ENCODE data around the gene MTCH2.
"Not testable (repeated sequence)": the region's sequence is repeated elsewhere in the genome, so short reads cannot be mapped to it uniquely, and the experiment has no call there.

The MTCH2 gene

DNA sequence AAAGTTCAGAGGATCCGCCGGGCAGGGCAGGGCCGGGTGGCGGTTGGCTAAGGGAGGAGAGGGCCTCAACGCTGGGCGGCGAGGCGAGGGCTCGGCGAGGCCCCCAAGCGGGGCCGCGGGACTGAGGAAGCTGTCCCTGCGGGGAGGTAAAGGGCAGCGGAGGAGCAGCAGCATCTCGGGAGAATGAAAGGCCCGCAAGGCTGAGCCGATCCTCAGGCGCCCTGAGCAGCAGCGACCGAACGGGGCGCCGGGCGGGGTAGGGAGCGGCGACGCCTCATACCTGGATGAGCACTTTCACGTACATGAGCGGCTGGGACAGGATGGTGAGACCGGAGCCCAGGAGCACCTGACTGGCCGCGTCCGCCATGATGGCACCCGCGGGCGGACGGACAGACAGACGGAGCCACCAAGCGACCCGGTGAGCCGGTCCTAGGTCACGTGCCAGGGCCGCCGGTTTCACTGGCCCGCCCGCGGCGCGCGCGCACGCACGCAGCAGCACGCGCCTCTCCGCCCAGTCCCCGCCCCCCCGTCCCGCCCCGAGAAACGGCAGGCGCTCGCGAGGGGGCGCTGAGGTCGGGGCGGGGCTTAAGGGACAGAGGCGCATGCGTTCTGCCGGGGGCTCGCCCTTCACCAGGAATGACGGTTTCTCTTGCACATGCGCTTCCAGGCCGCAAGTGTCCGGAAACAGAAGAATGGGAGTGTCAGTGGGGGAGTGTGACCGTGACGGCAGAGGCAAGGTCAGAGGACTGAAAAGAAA lies at the start of gene MTCH2:
TSS of gene MTCH2 (minus strand) at position 461 of the 757 bp plus-strand sequence. CDS start at position 367, 94 bp downstream.
- peak; percentile 93 to 94 for DNase-seq (ENCODE audit: low read depth in 2 of 2)

GRCh38 chr11:47691979-47692378 lies 49.6 kb upstream of the MTCH2 start:
- DNase-seq (ENCODE audit: low read depth in 2 of 2): no peak

DNA sequence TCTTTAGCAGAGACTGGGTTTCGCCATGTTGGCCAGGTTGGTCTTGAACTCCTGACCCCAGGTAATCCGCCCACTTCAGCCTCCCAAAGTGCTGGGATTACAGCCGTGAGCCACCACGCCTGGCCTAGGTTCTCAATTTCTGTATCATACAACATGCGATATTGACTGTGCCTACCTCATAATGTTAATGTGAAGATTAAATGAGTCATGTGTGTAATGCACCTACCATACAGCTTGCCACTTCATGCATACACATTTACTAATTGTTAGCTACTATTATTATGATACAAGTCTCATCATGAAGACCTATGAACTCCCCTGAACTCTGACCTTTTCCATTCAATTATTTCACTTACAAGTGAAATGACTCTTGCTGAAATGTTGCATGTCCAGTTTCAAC lies 47.1 kb upstream of the MTCH2 start:
- no peak for DNase-seq (ENCODE audit: low read depth in 2 of 2)

DNA sequence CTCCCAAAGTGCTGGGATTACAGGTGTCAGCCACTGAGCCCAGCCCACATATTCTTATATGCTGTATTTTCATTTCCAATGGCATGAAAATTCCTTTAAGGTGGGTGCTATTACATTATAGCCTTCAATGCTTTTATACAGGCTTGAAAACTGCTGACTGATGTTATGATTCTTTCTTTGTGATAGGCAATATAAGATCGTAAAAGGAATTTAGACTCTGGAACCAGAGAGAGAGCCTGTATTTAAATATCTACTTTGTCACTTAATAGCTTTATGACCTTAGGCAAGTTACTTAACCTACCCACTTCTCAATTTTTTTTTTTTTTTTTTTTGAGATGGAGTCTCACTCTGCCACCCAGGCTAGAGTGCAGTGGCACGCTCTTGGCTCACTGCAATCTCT lies 46.6 kb upstream of the MTCH2 start:
- no peak for DNase-seq (ENCODE audit: low read depth in 2 of 2)

- DNase-seq (ENCODE audit: low read depth in 2 of 2): no peak
Observed at GRCh38 chr11:47688111-47688510, 45.8 kb upstream of the MTCH2 start.

DNA sequence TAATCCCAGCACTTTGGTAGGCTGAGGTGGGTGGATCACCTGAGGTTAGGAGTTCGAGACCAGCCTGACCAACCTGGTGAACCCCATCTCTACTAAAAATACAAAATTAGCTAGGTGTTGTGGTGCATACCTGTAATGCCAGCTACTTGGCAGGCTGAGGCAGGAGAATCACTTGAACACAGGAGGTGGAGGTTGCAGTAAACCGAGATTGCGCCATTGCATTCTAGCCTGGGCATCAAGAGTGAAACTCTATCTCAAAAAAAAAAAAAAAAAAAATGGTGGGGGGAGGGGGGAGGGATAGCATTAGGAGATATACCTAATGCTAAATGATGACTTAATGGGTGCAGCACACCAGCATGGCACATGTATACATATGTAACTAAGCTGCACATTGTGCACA lies 44.3 kb upstream of the MTCH2 start:
- not testable (repeated sequence) for DNase-seq (ENCODE audit: low read depth in 2 of 2)

DNA sequence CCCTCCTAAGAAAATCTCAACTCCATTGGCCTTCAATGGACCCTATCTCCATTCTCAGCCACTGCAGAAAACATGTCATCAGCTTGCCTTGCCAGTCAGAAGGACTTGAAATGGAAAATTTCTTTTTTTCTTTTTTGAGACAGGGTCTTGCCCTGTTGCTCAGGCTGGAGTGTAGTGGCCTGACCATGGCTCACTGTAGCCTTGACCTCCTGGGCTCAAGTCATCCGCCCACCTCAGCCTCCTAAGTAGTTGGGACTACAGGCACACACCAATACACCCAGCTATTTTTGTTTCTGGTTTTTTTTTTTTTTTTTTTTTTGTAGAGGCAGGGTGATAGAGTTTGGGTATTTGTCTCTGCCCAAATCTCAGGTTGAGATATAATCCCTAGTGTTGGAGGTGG lies 43.8 kb upstream of the MTCH2 start:
- no peak for DNase-seq (ENCODE audit: low read depth in 2 of 2)

- DNase-seq (ENCODE audit: low read depth in 2 of 2): no peak
Observed at GRCh38 chr11:47675851-47676250, 33.5 kb upstream of the MTCH2 start.

DNA sequence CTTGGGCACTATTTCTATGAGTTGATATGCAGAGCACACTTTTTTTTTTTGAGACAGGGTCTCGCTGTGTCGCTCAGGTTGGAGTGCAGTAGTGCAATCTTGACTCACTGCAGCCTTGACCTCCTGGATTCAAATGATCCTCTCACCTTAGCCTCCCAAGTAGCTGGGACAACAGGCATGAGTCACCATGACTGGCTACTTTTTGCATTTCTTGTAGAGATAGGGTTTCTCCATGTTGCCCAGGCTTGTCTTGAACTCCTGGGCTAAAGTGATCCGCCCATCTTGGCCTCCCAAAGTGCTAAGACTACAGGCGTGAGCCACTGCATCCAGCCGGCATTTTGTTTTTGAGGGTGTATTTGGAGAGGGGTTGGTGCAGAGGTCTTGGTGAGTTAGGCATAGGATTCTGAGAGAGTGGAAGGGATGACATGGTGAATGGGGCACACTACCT lies 29.9 kb upstream of the MTCH2 start:
- no peak for DNase-seq (ENCODE audit: low read depth in 2 of 2)

- no peak for DNase-seq (ENCODE audit: low read depth in 2 of 2)
Observed at GRCh38 chr11:47669856-47670255, 27.5 kb upstream of the MTCH2 start.

GRCh38 chr11:47668665-47669064 lies 26.3 kb upstream of the MTCH2 start:
- no peak for DNase-seq (ENCODE audit: low read depth in 2 of 2)

GRCh38 chr11:47667555-47667954 lies 25.2 kb upstream of the MTCH2 start:
- no peak for DNase-seq (ENCODE audit: low read depth in 2 of 2)

DNA sequence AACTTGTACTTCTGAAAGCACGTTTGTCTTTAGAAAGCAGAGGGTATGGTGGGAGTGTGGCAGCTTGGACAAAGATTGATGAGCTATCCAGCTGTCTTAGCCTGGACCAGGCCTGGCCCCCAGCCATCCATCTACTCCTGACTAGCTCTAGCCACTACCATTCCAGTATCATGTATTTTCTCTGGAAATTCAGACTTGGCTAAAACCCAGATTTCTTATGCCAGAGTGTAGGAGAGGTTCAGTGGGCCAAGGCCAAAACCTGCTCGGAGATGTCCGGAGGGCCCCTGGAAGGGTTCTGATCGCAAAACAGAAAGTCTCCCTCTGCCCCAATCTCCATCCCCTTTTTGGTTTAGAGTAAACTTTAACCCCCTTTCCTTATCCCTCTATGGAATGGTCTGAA lies 24.8 kb upstream of the MTCH2 start:
- DNase-seq (ENCODE audit: low read depth in 2 of 2): no peak

DNA sequence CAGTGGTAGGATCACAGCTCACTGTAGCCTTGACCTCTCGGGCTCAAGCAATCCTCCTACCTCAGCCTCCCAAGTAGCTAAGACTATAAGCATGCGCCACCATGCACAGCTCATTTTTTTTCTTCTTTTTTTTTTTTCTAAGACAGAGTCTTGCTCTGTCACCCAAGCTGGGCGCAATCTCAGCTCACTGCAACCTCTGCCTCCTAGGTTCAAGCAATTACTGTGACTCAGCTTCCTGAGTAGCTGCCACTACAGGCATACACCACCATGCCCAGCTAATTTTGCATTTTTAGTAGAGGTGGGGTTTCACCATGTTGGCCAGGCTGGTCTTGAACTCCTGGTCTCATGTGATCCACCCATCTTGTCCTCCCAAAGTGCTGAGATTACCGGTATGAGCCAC lies 22.6 kb upstream of the MTCH2 start:
- peak in 1 of 2 donors; percentile 10 for DNase-seq (ENCODE audit: low read depth in 2 of 2)

GRCh38 chr11:47661245-47661644 lies 18.9 kb upstream of the MTCH2 start:
- DNase-seq (ENCODE audit: low read depth in 2 of 2): no peak

DNA sequence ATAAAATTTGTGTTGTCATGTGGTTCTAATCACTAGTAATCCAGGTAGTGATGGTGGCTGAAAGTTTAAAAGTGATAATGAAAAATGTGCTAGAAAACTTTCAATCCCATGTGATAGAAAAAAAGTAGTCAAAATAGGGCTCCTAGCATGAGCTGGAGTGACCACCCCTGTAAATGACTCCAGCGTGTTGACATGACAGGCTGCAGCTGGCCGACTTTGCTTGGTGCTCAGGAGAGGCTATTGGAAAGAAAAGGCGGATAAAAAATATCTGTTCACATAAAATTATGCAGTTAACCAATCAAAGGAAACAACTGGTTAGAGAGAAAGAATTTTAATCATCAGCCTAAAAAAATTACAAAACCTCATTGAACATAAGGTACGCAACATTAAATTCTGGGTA lies 16.9 kb upstream of the MTCH2 start:
- no peak for DNase-seq (ENCODE audit: low read depth in 2 of 2)

DNA sequence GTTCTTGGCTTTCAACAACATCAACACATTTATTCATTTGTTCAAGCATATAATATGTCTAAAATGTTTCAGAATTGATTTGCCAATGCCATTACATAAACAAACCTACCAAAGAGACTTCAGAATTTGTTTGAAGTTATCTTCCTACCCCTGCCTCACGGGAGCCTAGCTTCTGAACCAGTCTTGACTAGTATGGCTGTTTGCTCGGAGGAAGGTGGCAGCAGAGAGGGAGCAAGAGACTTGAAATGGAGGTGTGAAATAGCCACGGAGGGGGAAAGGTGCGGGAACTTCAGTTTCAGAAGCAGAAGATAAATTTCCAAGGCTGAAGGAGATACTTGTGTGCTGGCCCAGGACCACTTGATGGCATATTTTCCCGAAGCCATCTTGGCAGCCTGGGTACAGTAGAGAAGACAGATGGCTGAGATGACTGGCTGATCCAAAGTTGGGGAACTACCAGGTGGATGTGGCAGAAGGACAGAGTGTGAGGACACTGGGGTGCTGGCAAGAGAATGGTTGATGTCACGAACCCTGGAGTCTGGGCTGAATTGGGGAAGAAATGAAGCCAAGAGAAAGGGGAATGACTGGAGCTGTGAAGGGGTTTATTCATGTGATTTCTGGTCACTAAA lies 14.0 kb upstream of the MTCH2 start:
- no peak for DNase-seq (ENCODE audit: low read depth in 2 of 2)

- no peak for DNase-seq (ENCODE audit: low read depth in 2 of 2)
Observed at GRCh38 chr11:47651818-47652469, 9.6 kb upstream of the MTCH2 start.

- DNase-seq (ENCODE audit: low read depth in 2 of 2): no peak
Observed at GRCh38 chr11:47649276-47649675, 6.9 kb upstream of the MTCH2 start.

DNA sequence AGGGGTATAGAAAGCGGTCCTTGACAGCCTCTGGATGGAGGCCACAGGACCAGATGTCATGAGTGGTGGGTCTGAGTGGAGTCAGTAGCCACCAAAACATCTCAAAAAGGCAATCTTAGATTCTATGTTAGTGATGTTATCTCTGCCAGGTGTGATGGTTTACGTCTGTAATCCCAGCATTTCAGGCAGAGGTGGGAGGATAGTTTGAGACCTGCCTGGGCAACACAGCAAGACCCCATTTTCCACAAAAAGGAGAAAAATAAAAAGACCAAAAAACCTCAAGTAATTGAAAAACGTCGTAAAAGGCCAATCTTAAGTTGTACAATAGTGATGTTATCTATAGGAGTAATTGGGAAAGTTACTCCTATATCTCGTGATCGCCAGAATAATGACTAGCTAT lies 3.7 kb upstream of the MTCH2 start:
- DNase-seq (ENCODE audit: low read depth in 2 of 2): no peak

DNA sequence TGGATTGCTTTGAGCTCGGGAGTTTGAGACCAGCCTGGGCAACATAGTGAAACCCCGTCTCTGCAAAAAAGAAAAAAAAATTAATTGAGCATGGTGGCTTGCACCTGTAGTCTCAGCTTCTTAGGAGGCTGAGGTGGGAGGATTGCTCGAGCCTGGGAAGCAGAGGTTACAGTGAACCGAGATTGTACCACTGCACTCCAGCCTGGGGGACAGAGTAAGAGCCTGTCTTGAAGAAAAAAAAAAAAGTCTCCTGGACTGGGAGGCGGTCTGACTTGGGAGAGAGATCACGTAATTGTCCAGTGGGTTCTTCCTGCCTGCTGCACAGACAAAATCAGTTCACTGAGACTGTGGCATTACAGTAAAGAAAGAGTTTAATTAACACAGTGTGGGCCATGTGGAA lies 3.1 kb upstream of the MTCH2 start:
- no peak for DNase-seq (ENCODE audit: low read depth in 2 of 2)

- DNase-seq (ENCODE audit: low read depth in 2 of 2): no peak
Observed at GRCh38 chr11:47641600-47642098, 710 bp downstream of the MTCH2 start.

- DNase-seq (ENCODE audit: low read depth in 2 of 2): not testable (repeated sequence)
Observed at GRCh38 chr11:47640506-47640905, 1.9 kb downstream of the MTCH2 start.

Data from stimulated activated CD8-positive, alpha-beta memory T cell treated with anti-CD3 and anti-CD28 coated beads, Interleukin-15, amount 100 ng/mL, for 48 hours (primary cell).